Glomerular visceral epithelial cell (primary cell): ENCODE results near the gene PROSER3.

Experiments used
- DNase-seq: peaks from one replicate; pipeline ENCODE4 v3.0.0-alpha.2; 2016; ENCODE audit errors: extremely low spot score

PROSER3 gene

DNA sequence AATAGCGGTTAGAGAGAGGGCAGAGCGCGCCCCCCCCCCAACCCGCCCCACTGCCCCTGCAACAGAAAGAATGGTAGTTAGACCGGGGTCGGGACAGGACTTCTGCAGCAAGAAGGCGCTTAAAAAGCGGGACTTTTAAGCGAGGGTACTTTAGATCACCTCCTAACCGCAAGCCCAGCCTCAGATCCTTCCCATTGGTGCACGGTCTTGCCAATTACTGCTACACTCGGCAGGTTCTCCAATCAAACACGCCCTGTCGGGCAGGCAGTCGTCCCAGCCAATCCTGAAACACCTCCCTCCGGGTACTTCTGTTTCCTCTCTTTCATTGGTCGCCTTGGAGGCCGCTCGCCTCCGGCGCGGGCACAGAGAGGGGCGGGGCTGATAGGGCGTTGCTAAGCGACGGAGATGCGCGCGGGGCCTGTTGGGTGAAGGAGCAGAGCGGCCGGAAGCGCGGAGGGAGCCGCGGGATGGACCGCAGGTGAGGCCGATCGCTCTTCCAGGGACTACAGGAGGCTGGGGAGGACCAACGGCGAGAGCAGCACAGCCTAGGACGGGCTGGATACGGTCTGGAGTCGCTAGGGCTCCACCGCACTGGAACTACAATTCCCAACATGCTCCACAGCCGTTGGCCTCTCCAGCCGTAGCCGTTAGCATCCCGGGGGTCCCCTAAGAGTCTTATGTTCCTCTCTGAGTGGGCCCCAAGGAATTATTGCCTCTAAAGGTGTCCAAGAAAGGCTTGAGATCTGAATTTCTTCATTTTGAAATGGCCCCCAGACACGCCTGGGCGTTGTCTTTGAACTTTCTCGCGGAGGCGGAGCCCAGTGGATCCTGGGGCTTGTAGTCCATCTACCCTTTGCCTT, at the start of gene PROSER3:
Gene PROSER3 (plus strand): TSS at position 428 of the 860 bp plus-strand sequence. CDS start 40 bp downstream, at position 468.
- peak; percentile 99 for DNase-seq

DNA sequence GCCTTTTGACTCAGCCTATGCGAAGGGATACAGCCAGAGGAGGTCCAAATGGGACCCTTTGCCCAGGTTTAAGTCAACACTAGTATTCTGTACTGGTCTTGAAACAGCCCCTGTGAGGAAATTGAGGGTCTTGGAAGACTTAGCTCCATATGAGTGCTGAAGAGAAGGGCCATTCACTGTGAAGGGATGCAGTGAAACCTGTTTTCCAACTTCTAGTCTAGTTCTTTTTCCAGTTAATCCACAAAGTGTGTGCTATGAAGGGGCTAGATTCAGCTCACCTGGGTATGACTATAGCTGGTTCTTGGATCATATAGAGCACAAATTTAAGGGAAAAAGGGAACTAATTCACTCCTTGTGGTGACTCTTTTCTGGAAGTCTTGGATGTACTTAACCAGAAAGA, 49.6 kb upstream of the PROSER3 start:
- DNase-seq, result no peak

DNA sequence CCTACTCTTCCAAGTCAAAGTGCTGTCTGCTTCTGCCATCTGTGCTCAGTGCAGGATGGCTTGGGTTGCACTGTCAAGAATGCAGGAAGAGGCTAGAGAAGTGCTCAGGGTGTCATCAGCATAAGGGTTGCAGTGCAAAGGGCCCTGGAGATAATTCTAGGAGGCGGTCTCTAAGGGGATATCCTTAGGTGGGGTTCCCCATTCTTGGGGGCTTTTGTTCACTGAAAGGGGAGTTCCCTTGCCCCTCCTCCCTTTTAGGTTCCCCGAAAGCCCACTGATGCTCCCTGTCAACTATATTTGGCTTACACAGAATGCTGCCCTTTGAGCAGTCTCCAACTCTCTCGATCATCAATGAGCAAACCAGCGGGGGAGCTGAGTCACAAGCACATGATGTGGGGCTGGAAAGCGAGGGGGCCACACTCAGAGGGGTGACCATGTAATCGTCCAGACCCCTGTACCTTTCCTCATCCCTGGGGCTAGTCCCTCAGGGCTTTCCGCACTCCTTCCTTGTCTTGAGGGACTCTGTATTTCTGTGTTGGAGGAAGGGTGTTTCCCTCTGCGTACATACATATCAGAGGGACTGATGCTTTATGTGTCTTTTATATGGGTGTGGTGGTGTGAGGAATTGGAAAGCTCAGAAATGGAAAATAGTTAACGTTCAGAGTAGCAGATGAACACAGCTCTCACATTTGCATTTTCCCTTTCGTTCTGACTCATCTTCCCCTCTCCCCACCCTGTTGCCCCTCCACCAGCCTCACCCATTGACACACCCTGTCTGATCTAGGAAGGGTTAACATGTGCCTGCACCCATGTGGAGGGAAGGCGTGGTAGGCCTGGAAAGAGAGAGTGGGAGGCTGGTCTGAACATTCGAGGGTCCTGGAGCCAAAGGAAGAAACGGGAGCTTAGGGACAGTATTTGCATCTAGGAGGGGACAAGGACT, 46.9 kb upstream of the PROSER3 start:
- DNase-seq, result no peak

DNA sequence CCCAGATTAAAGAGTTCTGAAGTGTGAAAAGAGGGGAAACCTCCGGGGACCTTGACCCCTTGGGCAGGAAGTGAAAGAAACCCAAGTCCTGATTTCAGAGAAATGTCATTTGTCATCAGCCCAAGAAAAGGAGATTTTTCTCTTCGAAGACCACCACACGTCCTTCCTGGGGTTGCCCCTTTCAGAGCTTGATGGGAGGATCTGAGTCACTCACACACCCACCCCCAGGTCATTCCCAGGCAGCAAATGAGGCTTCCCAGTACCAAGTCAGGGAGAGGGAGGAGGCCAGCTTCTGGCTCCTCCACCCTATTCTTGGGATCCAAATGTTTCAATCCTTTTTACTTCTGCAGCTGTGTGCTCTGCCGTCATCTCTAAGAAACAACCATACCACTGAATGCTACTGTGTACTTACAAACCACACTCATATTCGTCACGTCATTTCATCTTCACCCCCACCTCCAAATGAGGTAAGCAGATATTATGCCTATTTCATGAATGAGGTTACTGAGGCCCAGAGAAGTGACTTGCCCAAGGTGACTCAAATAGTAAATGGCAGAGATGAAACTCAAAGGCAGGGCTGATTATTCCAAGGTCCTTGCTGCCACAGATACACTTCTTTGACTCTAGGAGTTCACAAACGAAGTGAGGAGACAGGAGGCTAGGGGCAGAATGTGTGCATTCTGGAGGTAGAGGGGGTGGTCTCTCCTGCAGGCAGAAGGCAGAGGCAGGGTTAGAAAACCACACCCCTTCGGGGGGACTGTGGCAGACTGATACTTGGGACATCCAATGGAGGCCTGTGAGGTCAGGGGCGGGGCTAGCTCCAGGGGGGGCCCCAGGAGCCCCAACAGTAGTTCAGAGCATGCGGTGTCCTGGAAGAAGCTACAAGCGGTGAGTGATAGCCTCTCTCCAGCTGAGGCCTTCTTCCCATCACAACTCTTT, 45.1 kb upstream of the PROSER3 start:
- DNase-seq, result no peak

DNA sequence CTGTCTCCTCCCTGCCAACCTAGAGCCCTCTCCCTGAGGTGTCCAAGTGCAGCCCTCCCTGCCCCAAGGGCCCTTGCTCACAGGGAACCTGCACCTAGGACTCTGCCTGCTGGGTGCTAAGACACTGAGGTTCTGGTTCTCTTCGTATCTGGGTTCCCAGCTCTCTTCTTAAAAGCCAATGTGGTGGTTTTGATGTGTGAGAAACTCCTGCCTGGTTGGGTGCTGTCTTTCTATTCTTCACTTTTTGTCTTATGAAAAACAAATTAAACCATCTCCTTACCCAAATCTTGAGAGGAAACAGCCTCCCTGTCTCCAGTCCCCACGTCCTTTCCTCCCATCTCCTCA, 44.5 kb upstream of the PROSER3 start:
- DNase-seq, result no peak

DNA sequence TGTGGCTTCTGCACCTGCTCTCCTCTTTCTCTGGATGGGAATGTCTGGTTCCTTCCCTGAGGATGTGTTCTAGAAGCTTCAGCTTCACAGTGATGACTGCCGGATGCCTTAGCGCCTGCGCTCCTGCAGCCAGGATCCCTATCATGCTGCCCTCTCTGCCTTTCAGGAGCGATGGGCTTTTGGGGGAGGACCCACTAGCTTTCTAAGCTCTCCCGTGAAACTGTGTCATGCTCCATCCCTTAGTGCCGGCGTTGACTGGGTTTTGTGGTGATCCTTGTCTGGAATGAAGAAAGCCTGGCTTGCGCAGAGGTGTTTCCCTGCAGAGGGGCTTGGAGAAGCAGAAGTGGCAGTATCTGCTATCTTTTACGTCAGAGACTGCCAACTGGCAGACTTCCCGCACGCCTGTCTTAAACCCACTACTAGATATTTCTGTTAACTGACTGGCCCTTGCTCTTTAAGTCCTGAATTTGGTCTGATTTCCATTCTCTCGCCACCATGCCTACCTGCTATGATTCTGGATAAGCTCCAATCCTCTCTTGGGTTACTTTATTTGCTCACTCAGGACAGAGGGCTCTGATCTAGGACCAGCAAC, 44.0 kb upstream of the PROSER3 start:
- no peak for DNase-seq

DNA sequence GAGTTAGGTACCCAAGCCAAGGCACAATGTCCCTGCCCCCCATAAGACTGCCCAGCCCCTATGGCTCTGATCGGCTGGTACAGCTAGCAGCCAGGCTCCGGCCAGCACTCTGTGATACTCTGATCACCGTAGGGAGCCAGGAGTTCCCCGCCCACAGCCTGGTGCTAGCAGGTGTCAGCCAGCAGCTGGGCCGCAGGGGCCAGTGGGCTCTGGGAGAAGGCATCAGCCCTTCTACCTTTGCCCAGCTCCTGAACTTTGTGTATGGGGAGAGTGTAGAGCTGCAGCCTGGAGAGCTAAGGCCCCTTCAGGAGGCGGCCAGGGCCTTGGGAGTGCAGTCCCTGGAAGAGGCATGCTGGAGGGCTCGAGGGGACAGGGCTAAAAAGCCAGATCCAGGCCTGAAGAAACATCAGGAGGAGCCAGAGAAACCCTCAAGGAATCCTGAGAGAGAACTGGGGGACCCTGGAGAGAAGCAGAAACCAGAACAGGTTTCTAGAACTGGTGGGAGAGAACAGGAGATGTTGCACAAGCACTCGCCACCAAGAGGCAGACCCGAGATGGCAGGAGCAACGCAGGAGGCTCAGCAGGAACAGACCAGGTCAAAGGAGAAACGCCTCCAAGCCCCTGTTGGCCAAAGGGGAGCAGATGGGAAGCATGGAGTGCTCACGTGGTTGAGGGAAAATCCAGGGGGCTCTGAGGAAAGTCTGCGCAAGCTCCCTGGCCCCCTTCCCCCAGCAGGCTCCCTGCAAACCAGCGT, 43.2 kb upstream of the PROSER3 start:
- no peak for DNase-seq

DNA sequence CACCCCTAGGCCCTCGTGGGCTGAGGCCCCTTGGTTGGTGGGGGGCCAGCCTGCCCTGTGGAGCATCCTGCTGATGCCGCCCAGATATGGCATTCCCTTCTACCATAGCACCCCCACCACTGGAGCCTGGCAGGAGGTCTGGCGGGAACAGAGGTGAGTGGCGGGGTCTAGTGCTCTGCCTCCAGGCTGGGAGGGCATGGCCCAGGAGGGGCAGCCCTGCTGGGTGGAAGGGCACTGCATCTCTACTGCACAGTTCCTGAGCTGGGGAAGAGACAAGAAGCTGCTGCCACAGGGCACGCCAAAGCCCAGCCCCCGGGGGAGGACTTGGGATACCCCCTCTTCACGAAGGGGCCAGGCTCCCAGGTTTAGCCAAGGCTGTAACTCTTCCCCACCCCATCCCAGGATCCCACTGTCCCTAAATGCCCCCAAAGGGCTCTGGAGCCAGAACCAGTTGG, 42.6 kb upstream of the PROSER3 start:
- DNase-seq, result no peak

DNA sequence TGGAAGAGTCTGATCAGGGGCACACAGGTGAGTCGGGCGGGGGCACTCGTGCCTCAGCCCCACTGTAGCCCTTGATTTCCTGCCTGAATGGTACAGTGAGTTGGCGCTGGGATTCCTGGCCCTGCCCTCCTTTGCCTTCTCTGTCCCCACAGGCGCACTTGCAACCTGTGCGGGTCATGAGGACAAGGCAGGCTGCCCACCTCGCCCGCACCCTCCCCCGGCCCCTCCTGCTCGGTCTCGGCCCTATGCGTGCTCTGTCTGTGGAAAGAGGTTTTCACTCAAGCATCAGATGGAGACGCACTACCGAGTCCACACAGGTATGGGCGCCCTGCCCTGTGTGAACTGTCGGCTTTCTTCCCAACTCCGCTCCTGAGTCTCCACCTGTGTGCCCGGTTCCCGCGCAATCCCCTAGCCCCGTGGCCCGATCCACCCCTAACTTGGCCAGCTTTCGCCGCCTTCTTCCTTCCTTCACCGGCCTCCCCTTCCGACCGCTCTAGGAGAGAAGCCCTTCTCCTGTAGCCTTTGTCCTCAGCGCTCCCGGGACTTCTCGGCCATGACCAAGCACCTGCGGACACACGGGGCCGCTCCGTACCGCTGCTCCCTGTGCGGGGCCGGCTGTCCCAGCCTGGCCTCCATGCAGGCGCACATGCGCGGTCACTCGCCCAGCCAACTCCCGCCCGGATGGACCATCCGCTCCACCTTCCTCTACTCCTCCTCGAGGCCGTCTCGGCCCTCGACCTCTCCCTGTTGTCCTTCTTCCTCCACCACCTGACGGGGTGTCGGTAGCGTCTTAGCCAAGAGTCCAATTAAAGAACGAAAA, 41.8 kb upstream of the PROSER3 start:
- no peak for DNase-seq

DNA sequence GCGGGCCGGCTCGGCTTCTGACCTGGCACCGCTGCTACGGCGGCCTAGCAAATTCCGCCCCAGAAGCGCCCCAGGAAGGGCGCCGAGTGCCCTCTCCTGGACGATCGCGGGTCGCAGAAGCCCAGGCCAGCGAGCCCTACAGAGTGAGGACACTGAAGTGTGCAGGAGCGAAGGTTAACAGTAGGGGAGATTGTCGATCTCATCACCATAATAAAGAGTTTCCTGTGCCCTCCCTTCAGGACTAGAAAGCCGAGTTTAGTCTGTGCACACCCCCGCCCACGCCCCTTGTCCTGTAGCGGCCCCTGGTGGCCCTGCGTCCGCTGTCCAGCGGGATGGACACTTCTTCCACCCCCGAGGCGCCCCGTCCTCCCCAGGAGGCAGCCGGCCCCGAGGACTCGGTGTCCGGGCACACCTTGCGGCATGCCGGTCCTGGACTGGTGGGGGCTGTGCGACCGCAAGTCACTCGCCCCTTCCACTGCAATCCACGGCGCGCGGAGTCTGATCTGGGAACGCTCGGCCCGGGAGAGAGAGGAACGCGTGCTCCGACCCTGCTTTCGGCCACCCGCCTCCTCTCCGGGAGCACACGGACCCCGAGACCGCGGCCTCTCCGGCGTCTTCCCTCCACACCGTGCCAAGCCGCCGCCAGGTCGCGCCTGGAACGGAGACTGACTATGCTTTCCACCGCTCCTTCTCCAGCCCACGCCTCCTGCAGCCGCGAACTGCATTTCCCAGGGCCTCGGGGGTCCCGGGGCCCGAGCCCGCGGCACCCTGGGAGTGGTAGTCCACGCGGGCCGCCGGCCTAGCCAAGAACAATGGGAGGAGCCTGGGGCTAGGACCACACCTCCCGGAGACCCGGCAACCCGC, 40.9 kb upstream of the PROSER3 start:
- DNase-seq, result peak; percentile 86

DNA sequence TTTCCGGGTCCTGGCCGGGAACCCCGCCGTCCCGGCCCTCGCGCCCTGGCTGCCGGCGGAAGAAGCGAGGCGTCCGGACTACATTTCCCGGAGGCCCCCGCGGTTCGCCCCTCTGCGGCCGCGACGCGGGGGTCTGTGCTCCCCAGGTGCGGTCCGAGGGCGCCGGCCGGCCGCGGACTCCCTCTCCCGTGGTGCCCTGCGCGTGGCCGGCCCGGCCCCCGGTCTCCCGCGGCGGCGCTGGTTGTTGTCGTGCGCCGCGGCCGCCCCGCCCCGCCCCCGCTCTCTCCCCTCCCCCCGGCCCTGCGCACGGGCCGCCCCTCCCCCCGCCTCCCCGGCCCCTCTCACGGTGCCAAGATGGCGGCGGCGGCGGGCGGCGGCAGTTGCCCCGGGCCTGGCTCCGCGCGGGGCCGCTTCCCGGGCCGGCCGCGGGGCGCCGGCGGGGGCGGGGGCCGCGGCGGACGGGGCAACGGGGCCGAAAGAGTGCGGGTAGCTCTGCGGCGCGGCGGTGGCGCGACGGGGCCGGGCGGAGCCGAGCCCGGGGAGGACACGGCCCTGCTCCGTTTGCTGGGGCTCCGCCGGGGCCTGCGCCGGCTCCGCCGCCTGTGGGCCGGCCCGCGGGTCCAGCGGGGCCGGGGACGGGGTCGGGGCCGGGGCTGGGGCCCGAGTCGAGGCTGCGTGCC, 40.2 kb upstream of the PROSER3 start, which contains the start of gene KMT2B:
Gene KMT2B (plus strand): TSS at position 339 of the 680 bp plus-strand sequence. CDS start 16 bp downstream, at position 355.
- peak; percentile 97 for DNase-seq

DNA sequence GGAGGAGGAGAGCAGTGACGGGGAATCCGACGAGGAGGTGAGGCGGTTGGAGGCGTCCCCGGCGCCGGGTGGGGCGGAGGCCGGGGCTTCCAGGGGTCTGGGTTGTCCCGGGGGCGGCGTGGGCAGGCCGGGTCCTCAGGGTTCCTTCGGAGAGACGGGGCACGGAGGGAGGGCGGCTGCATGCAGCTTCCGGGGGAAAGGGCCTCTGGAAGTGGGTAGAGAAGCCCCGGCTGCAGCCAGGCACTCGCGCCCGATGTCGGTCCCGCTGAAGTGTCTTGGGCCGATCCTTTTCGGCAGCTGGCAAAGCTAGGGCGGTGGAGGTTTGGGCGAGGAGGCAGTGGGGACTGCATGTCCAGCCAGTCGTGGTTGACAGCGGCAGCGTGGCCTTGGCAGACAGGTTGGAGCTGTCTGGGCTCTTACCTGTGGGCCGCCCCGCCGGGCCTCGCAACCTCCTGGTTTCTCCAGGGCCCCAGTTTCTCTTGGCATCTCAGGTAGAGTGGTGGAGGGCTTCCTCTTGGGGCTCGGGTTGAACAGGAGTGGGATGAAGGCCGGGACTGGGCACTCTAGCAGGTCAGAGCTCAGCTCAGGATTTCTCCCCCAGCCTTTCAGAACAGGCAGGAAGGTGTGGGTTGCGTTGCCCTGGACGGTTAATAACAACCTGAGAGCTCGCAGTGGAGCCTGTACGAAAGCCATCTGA, 39.5 kb upstream of the PROSER3 start:
- DNase-seq, result peak; percentile 33

DNA sequence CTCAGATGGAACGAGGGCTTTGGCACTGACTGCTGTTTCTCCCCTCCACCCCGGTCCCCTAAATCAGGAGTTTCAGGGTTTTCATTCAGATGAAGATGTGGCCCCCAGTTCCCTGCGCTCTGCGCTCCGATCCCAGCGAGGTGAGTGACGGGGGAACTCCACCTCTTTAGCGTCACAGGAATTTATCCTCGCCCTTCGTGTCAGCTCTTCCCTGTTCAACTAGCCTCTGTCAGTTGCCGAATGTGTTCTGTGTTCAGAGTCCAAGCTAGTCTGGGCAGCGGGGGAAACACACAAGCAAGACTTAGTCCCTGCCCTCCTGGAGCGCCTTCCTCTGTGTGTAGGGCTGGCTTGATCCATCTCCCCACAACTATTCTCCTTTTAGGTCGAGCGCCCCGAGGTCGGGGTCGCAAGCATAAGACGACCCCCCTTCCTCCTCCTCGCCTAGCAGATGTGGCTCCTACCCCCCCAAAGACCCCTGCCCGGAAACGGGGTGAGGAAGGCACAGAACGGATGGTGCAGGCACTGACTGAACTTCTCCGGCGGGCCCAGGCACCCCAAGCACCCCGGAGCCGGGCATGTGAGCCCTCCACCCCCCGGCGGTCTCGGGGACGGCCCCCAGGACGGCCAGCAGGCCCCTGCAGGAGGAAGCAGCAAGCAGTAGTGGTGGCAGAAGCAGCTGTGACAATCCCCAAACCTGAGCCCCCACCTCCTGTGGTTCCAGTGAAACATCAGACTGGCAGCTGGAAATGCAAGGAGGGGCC, 38.4 kb upstream of the PROSER3 start:
- no peak for DNase-seq

DNA sequence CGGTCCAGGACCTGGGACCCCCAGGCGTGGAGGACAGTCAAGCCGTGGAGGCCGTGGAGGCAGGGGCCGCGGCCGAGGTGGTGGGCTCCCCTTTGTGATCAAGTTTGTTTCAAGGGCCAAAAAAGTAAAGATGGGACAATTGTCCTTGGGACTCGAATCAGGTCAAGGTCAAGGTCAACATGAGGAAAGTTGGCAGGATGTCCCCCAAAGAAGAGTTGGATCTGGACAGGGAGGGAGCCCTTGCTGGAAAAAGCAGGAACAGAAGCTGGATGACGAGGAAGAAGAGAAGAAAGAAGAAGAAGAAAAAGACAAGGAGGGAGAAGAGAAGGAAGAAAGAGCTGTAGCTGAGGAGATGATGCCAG, 37.8 kb upstream of the PROSER3 start:
- DNase-seq, result no peak

DNA sequence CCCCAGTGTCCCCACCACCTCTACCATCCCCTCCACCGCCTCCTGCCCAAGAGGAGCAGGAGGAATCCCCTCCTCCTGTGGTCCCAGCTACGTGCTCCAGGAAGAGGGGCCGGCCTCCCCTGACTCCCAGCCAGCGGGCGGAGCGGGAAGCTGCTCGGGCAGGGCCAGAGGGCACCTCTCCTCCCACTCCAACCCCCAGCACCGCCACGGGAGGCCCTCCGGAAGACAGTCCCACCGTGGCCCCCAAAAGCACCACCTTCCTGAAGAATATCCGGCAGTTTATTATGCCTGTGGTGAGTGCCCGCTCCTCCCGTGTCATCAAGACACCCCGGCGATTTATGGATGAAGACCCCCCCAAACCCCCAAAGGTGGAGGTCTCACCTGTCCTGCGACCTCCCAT, 37.3 kb upstream of the PROSER3 start:
- DNase-seq, result no peak

DNA sequence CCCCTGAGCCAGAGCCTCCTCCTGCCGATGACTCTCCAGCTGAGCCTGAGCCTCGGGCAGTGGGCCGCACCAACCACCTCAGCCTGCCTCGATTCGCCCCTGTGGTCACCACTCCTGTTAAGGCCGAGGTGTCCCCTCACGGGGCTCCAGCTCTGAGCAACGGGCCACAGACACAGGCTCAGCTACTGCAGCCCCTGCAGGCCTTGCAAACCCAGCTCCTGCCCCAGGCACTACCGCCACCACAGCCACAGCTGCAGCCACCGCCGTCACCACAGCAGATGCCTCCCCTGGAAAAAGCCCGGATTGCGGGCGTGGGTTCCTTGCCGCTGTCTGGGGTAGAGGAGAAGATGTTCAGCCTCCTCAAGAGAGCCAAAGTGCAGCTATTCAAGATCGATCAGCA, 36.6 kb upstream of the PROSER3 start:
- no peak for DNase-seq

DNA sequence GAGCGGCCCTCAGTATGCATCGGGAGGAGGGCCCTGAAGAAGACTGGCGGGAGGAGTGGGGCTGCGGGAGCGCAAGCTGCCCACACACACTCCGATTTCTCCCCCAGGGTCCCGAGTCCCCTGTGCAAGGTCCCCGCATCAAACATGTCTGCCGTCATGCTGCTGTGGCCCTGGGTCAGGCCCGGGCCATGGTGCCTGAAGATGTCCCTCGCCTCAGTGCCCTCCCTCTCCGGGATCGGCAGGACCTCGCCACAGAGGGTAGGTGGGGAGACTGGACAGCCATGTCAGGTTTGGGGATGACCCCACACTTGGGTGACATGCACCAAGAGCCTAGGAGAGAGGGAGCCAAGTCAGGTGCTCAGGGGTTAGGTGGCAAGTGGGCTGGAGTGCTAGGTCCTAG, 35.5 kb upstream of the PROSER3 start:
- no peak for DNase-seq
